Activated B cell treated with CpG ODN at 0.5 μM for 24 hours (primary cell): ENCODE measurements around the gene ATAD1. TPM values are rescaled to one million over a fixed set of nuclear protein-coding genes. Genes with fewer than 3 reads are reported as not detected.

Experiments used
- ATAC-seq: fragments of 200-7000 bp; cut with Tn5 transposase; one replicate; pipeline ENCODE4 v1.10.0; 2021; ENCODE audit warnings: low read depth, mild to moderate bottlenecking, moderate library complexity
- CTCF ChIA-PET: fragments of 350-600 bp; sonication (Branson Sonifier 250); formaldehyde crosslinking; loops from one replicate; lab custom pipeline; 2021; ENCODE audit warnings: antibody characterized with exemption; lab: Charles Lee
- POLR2A ChIA-PET: fragments of 350-600 bp; sonication (Branson Sonifier 250); formaldehyde crosslinking; loops from one replicate; lab custom pipeline; 2021; ENCODE audit warnings: antibody characterized with exemption; lab: Charles Lee
- DNase-seq: peaks from one replicate; pipeline ENCODE4 v3.0.0; 2022
- H3K27ac Mint-ChIP-seq: one replicate; pipeline ENCODE4 v1.8.0; 2020; ENCODE audit warnings: mixed read lengths
- H3K27me3 Mint-ChIP-seq: one replicate; pipeline ENCODE4 v1.8.0; 2021; ENCODE audit warnings: mixed read lengths
- H3K36me3 Mint-ChIP-seq: one replicate; pipeline ENCODE4 v1.8.0; 2021; ENCODE audit warnings: low read depth, mixed read lengths
- H3K4me1 Mint-ChIP-seq: one replicate; pipeline ENCODE4 v1.8.0; 2021; ENCODE audit warnings: mixed read lengths
- H3K4me3 Mint-ChIP-seq: one replicate; pipeline ENCODE4 v1.8.0; 2020; ENCODE audit warnings: mild to moderate bottlenecking, mixed read lengths
- H3K9me3 Mint-ChIP-seq: one replicate; pipeline ENCODE4 v1.8.0; 2020; ENCODE audit warnings: mixed read lengths
- intact Hi-C: fragments of 100-400 bp; cut with micrococcal nuclease; formaldehyde crosslinking; loops from one replicate; pipeline ENCODE4 v1.15.1; 2024
- total RNA-seq: library from RNA; stranded (reverse); gene quantifications from 2 replicates; pipeline ENCODE4 v1.2.3, GENCODE V29; 2022
- TF ChIP-seq, protein P1 (sequence below): fragments of 200-600 bp; IDR thresholded peaks from one replicate; pipeline ENCODE4 v1.8.0; 2022; ENCODE audit warnings: antibody characterized with exemption, mild to moderate bottlenecking

The ATAD1 gene
- total RNA-seq, 1 donor from 2014 or later, result 42.6 TPM

- intact Hi-C loops, result no loop called here
- Mint-ChIP-seq H3K4me3 (no peak overlapping the region), H3K4me1 (peaks cover 7% of the 10 kb centered on the region), H3K27me3 (no peaks in the 10 kb centered on the region), H3K36me3 (peaks cover 55% of the 10 kb centered on the region), H3K27ac (no peak overlapping the region), H3K9me3 (no peaks in the 10 kb centered on the region)
- POLR2A ChIA-PET, result no interaction called here
- CTCF ChIA-PET, result interaction anchor here (0.8 kb wide), 1 partner anchor 26 kb away, joined by 3 read pairs; no protein-coding TSS in a partner anchor
- no peak for ATAC-seq
- DNase-seq, result no peak
- TF ChIP-seq, protein P1, sequence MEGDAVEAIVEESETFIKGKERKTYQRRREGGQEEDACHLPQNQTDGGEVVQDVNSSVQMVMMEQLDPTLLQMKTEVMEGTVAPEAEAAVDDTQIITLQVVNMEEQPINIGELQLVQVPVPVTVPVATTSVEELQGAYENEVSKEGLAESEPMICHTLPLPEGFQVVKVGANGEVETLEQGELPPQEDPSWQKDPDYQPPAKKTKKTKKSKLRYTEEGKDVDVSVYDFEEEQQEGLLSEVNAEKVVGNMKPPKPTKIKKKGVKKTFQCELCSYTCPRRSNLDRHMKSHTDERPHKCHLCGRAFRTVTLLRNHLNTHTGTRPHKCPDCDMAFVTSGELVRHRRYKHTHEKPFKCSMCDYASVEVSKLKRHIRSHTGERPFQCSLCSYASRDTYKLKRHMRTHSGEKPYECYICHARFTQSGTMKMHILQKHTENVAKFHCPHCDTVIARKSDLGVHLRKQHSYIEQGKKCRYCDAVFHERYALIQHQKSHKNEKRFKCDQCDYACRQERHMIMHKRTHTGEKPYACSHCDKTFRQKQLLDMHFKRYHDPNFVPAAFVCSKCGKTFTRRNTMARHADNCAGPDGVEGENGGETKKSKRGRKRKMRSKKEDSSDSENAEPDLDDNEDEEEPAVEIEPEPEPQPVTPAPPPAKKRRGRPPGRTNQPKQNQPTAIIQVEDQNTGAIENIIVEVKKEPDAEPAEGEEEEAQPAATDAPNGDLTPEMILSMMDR, result no peak
Observed at GRCh38 chr10:87760195-87760905, 57.7 kb downstream of the ATAD1 start.

DNA sequence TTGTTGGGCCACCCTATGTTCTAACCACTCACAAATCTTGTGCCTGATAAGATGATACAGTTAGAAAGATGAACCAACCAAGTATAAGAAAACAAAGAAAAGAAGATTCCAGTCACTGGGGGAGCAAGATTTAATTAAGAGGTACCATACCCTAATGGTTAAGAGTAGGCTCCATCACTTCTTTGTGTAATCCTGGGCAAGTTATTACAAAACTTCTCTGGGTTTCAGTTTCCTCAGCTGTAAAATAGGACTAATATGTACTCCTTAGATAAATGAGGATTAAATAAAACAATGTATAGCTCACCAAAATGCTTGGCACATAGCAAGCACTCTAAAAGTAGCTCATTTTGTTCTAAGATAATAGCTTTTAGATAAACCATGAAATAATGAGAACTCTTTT is 58.5 kb downstream of the ATAD1 start:
- H3K27ac Mint-ChIP-seq, result no peak overlapping the region
- intact Hi-C loops, result no loop called here
- no peak for ATAC-seq
- no peak for DNase-seq
- H3K27me3 Mint-ChIP-seq, result no peaks in the 10 kb centered on the region
- no peaks in the 10 kb centered on the region for H3K9me3 Mint-ChIP-seq
- POLR2A ChIA-PET, result no interaction called here
- no peak overlapping the region for H3K4me3 Mint-ChIP-seq
- H3K4me1 Mint-ChIP-seq, result peaks cover 7% of the 10 kb centered on the region
- TF ChIP-seq, protein P1, result no peak
- peaks cover 53% of the 10 kb centered on the region for H3K36me3 Mint-ChIP-seq
- CTCF ChIA-PET, result no interaction called here

DNA sequence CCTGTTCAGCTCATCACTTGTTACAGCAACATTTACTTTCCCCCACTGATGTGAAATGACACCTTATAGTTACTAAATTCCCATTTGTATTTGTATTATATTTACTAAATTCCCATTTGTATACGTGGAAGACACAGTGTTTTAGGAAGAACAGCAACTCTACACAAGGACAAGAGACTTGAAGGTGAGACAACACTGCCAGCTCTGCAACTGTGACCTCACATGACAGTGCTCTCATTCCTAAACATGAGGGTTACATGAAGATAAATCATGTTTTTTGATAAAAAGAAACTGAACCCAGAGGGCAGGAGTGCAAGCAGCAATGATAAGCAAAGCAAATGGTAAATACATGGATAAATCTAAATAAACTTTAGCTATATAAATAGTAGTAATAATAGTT is 60.3 kb downstream of the ATAD1 start:
- DNase-seq (no peak), ATAC-seq (no peak)
- Mint-ChIP-seq H3K4me3 (no peak overlapping the region), H3K4me1 (peaks cover 7% of the 10 kb centered on the region), H3K9me3 (no peaks in the 10 kb centered on the region), H3K27me3 (no peaks in the 10 kb centered on the region), H3K36me3 (peaks cover 62% of the 10 kb centered on the region), H3K27ac (no peak overlapping the region)
- TF ChIP-seq, protein P1, result no peak
- CTCF ChIA-PET, result no interaction called here
- POLR2A ChIA-PET, result no interaction called here
- intact Hi-C loops, result no loop called here

- no peak for DNase-seq
- H3K4me3 Mint-ChIP-seq, result no peak overlapping the region
- intact Hi-C loops, result no loop called here
- no peaks in the 10 kb centered on the region for H3K9me3 Mint-ChIP-seq
- H3K36me3 Mint-ChIP-seq, result peaks cover 44% of the 10 kb centered on the region
- no peak overlapping the region for H3K27ac Mint-ChIP-seq
- no peaks in the 10 kb centered on the region for H3K27me3 Mint-ChIP-seq
- TF ChIP-seq, protein P1, result no peak
- CTCF ChIA-PET, result no interaction called here
- peaks cover 4% of the 10 kb centered on the region for H3K4me1 Mint-ChIP-seq
- ATAC-seq, result no peak
- POLR2A ChIA-PET, result no interaction called here
Observed at GRCh38 chr10:87753995-87754866, 63.8 kb downstream of the ATAD1 start.

GRCh38 chr10:87752566-87752965 is 65.5 kb downstream of the ATAD1 start:
- ATAC-seq (no peak), DNase-seq (no peak)
- Mint-ChIP-seq H3K4me1 (peaks cover 4% of the 10 kb centered on the region), H3K27me3 (no peaks in the 10 kb centered on the region), H3K4me3 (no peak overlapping the region), H3K36me3 (peaks cover 36% of the 10 kb centered on the region), H3K9me3 (peaks cover 4% of the 10 kb centered on the region), H3K27ac (no peak overlapping the region)
- TF ChIP-seq, protein P1, result no peak
- intact Hi-C loops, result no loop called here
- ChIA-PET CTCF (interaction anchor here (1.7 kb wide), 1 partner anchor 19 kb away, joined by 5 read pairs; no protein-coding TSS in a partner anchor), POLR2A (no interaction called here)
